GM19463 (cell line): ENCODE results near the gene NCAPD2.
"Not testable (repeated sequence)": the region's sequence is repeated elsewhere in the genome, so short reads cannot be mapped to it uniquely, and the experiment has no call there.

Experiments
- ATAC-seq: cut with Tn5 transposase; IDR thresholded peaks from one replicate; pipeline ENCODE4 v1.9.1; 2021; ENCODE audit warnings: mild to moderate bottlenecking, moderate library complexity; ENCODE audit not compliant: unreplicated experiment

Gene NCAPD2

DNA sequence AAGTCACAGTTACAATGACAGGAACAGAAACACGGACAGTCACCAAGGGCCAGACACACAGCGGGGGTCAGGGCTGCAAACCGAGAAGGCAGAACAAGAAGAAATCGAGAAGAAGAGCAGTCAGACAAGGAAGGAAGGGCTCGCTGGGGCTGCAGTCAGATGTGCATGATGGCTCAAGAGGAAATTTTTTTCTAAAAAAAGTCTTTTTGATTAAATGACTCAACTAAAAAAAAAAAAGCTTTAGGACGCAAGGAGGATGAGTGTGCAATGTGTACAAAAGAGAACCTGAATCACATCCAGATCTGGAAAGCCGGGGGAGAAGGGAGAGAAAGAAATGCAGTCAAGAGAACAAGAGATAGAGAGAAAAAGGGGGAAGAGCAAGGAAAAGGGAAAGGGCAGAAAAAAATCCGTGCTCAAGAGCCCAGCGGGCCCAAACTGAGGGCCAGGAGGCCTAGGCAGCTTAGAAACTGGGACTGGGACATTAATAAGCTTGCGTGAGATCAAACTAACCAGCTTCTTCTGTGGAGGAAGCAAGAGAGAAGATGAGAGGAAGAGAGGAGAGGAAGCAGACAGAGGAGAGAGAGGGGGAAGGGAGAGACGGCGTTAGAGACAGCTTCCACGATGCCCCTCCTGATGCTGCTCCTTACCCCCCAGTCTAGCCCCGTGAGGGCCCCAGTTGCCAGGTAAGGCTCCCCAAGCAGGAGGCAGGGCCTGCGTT, 55.2 kb downstream of the NCAPD2 start:
- no peak for ATAC-seq

DNA sequence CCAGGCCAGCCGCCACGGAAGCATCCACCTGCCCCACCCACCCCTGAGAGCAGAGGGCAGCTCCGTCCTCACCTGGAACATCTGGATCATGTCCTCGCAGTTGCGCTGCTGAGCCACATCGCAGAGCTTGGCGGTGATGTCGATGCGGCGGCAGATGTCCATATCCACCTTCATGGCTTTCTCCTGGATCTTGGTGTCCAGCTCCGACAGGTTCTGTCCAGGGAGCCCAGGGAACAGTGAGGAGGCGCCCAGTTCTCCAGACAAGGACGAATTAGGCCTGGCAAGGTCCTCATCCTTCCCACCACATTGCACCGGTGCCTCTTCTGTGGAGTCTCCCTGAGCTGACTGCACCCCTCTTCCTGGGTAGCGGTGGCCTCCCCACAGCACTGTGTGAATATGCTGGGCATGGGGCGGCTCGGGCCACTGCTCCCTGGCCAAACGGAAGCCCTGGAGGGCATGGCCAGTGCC, 55.8 kb downstream of the NCAPD2 start:
- ATAC-seq, result no peak

DNA sequence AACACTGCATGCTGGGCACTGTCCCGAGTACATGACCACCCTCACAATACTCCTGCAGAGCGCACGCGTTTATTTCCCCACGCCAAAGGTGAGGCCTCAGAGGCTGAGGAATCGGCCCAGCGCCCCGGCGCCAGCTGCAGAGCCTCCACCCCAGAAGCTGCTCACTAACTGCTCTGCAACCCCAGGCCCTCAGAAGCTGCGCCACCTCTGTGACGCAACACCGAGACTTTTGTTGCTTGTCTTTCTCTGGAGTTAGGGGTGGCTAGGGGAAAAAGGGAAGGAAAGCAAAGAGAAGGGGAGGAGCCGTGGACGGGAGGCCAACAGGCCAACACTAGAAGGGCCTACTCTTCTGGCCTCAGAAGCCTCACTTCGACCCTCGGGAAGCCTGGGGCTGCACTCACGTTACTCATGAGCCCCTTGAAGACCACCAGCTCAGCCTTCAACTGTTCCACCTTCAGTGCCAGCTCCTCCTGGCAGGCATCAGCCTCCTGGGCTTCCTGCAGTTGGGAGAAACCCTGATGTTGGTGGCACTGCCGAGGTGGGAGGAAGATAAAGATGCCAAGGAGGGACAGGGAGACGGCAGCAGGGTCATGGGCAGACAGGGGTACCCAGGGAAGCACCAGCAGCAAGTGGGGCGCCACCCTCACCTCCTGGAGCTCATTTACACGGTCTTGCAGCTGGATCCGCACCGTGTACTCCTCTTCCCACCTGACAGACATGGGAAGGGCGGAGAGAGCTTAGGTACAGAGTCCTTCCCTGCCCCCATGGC, 56.6 kb downstream of the NCAPD2 start:
- ATAC-seq, result no peak

DNA sequence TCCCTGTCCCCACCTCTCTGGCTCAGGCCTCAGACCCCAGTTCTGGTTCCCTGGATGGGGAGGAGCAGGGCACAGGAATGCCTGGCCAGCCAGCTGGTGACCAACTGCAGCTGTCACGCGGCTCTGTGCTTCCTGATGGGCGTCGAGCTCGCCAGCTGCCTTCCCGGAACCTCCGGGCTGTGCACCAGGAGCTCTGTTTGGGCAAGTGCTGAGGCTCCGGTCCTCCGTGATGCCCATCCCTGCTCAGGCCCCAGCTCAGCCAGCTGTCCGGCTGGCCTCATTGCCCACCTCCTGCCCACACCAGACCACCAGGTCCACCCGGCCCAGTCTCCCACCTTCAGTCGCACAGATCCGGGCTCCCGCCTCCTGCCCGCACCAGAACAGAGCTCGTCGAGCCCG, 57.2 kb downstream of the NCAPD2 start:
- no peak for ATAC-seq

DNA sequence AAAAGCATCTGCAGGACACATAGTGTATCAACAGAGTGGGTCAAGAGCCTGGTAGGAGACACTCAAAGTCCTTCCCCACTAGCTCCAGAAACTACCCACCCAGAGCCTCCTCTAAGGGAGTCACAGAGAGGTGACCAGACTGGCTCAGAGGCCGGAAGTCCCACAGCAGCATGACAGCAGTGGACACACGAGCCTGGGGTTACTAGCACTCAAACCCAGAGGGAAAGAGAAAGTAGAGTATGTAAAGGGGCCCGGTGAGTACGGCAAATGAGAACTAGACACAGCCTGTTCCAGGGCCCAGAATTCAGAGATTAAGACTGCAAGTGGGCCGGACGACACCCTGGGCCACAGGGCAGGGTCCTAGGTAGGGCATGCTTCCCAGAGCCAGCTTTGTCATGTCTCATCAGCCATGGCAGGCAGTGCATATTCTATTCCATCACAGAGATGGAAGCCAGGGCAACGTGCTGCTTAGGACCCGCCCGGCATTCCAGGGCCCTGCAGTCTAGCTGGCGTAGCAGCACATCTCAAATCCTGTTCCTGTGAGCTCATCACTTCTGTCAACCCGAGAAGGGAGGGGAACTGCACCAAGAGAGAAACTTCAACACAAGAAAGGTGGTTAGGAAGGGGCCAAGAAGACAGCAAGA, 57.7 kb downstream of the NCAPD2 start:
- no peak for ATAC-seq

GRCh38 chr12:6552140-6552551, 58.2 kb downstream of the NCAPD2 start:
- no peak for ATAC-seq

DNA sequence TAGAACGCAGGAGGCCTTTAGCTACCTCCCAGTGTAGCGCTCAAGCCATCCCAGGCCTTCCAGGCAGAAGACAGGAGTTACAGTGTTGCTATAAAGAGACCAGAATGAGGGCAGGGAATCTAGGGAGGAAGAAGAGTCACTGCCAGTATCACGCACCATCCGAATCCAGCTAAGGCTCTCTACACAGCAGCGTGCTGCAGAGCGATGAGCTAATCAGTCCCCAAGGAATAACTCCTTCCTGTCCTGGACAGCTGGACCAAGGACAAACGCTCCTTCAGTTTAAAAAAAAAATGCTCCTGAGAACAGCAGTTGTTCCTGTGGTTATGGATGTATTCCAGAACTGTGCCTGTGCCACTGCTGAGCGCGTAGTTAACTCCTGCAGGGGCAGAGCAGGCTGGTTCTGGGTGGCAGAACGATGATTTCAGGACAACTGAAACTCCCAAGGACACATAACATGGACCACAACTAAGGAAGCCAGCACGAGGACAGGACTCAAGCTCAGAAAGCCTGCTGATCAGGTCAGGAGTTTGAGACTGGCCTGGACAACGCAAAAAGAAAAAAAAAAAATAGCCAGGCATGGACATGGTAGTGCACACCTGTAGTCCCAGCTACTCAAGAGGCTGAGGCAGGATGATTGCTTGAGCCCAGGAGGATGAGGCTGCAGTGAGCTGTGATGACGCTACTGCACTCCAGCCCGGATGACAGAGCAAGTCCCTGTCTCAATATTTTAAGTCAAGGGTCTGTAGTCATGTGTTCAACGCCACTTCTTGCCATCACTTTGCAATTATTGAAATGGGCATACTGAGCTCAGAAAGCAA, 59.4 kb downstream of the NCAPD2 start:
- no peak for ATAC-seq

GRCh38 chr12:6554168-6555017, 60.5 kb downstream of the NCAPD2 start:
- ATAC-seq, result peak; percentile 57

DNA sequence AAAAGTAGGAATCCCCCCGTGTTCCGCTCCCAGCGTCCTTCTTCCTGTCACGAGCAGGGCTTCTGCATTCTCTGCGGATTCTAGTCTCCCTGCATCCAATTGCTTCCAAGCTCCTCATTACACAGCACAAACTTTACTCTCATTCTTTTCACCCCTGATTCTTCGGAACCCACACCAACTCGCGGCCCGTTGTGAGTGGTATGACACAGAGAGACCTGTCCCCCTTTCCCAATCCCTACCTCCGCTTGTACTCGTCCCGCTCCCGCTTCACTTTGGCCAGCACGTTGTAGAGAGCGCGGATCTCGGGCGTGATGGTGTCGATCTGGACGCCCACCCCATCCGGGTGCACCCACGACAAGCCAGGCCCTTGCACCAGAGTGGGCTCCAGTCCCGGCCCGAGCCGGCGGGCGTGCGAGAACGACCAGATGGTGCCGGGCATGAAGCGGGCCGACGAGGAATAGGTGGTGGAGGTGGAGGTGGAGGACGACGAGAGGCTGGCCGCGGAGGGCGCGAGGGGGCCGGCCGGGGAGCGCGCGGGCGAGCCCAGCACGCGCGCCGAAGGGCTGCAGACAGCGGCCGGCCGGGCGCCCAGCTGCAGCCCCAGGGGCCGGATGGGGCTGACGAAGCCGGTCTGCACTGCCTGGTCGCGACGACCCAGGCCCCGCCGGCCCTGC, 61.3 kb downstream of the NCAPD2 start:
- peak; percentile 8 for ATAC-seq

GRCh38 chr12:6556496-6556817, 62.6 kb downstream of the NCAPD2 start:
- not testable (repeated sequence) for ATAC-seq

- no peak for ATAC-seq
Measured at GRCh38 chr12:6556857-6557256, 63.0 kb downstream of the NCAPD2 start.

GRCh38 chr12:6558014-6558760, 64.3 kb downstream of the NCAPD2 start:
- not testable (repeated sequence) for ATAC-seq

GRCh38 chr12:6559500-6559899, 65.6 kb downstream of the NCAPD2 start:
- no peak for ATAC-seq

- ATAC-seq, result no peak
Measured at GRCh38 chr12:6560501-6561205, 66.8 kb downstream of the NCAPD2 start.

GRCh38 chr12:6562881-6563280, 69.0 kb downstream of the NCAPD2 start:
- no peak for ATAC-seq

DNA sequence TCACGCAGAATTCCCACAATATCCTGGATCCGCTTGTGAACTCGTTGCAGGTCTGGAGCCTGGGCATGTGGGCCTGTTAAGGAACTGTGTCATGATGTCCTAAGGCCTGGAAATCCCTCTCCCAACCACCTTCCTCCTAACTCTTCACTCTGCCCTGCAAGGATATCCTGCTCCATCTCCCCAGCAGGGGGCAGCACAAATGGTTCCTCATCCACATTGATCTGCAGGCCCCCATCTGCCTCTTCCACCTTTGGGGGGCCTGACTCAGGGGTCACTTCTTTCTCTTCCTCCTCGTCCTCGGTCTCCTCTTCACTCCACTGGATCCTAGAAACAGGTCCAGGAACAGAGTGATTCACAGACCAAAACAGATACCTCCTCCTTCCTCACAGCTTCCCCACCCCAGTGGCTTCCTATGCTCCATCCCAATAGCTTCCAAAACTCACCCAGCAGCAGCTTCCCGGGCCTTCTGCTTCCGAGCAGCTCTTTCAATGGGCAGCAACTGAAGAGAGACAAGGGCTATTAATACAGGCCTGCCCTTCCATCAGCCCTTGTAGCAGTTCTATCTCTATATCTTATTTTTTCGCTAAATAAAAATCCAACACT, 69.6 kb downstream of the NCAPD2 start:
- ATAC-seq, result no peak

- ATAC-seq, result no peak
Measured at GRCh38 chr12:6567112-6567670, 73.3 kb downstream of the NCAPD2 start.

- no peak for ATAC-seq
Measured at GRCh38 chr12:6569312-6569711, 75.4 kb downstream of the NCAPD2 start.
